HUDEP-2 (cell line): ENCODE measurements around the gene EPHA8.

Experiments used
- DNase-seq, 76 experiments: peaks; one replicate each; lab custom pipeline; 2025; ENCODE audit not compliant: unreplicated experiment in 76 of 76; lab: John Stamatoyannopoulos, UW

EPHA8 gene

GRCh38 chr1:22563671-22564602 lies 648 bp downstream of the EPHA8 start:
- no peak for DNase-seq

- no peak for DNase-seq
These were observed 2.9 kb downstream of the EPHA8 start for GRCh38 chr1:22566161-22566560.

GRCh38 chr1:22567197-22567596 lies 3.9 kb downstream of the EPHA8 start:
- no peak for DNase-seq

GRCh38 chr1:22567994-22568393 lies 4.7 kb downstream of the EPHA8 start:
- no peak for DNase-seq

- DNase-seq, result no peak
These were observed 6.0 kb downstream of the EPHA8 start for GRCh38 chr1:22569269-22569668.

- no peak for DNase-seq
These were observed 7.0 kb downstream of the EPHA8 start for GRCh38 chr1:22570140-22570909.

GRCh38 chr1:22572818-22573217 lies 9.5 kb downstream of the EPHA8 start:
- DNase-seq, result no peak

- DNase-seq, result no peak
These were observed 9.9 kb downstream of the EPHA8 start for GRCh38 chr1:22573237-22573636.

GRCh38 chr1:22575532-22576149 lies 12.4 kb downstream of the EPHA8 start:
- no peak for DNase-seq

GRCh38 chr1:22576150-22576544 lies 12.9 kb downstream of the EPHA8 start:
- no peak for DNase-seq

GRCh38 chr1:22576617-22577016 lies 13.3 kb downstream of the EPHA8 start:
- DNase-seq, result no peak

- DNase-seq, result no peak
These were observed 15.6 kb downstream of the EPHA8 start for GRCh38 chr1:22578732-22579361.

GRCh38 chr1:22579541-22580155 lies 16.4 kb downstream of the EPHA8 start:
- DNase-seq, result no peak

GRCh38 chr1:22582661-22583635 lies 19.7 kb downstream of the EPHA8 start:
- no peak for DNase-seq

- no peak for DNase-seq
These were observed 20.8 kb downstream of the EPHA8 start for GRCh38 chr1:22584001-22584562.

GRCh38 chr1:22584970-22585369 lies 21.7 kb downstream of the EPHA8 start:
- no peak for DNase-seq

GRCh38 chr1:22585471-22585870 lies 22.2 kb downstream of the EPHA8 start:
- no peak for DNase-seq

GRCh38 chr1:22586356-22587130 lies 23.3 kb downstream of the EPHA8 start:
- DNase-seq, result no peak
